IMR-90 (cell line): ENCODE results near the gene ULBP1.

Experiments
- BHLHE40 ChIP-seq: fragments of 150-350 bp; IDR thresholded peaks from 2 replicates; pipeline ENCODE4 v1.6.1; 2016; ENCODE audit warnings: mild to moderate bottlenecking, low read depth, low read length
- CEBPB ChIP-seq: IDR thresholded peaks from 2 replicates; pipeline ENCODE4 v1.6.1; 2012; ENCODE audit warnings: low read depth, low read length, improper control_type of control experiment
- CHD1 ChIP-seq: IDR thresholded peaks from 2 replicates; pipeline ENCODE4 v1.6.1; 2012; ENCODE audit warnings: low read depth, low read length, improper control_type of control experiment
- CTCF ChIP-seq: conservative IDR thresholded peaks from 2 replicates; pipeline ENCODE4 v1.5.1; 2012; ENCODE audit warnings: mild to moderate bottlenecking, low read depth, low read length, improper control_type of control experiment
- MXI1 ChIP-seq: IDR thresholded peaks from 2 replicates; pipeline ENCODE4 v1.6.1; 2012; ENCODE audit warnings: low read depth, mild to moderate bottlenecking, low read length, moderate library complexity, borderline replicate concordance
- POLR2A ChIP-seq: IDR thresholded peaks from 2 replicates; pipeline ENCODE4 v1.6.1; 2012; ENCODE audit warnings: mild to moderate bottlenecking, low read depth, low read length
- RAD21 ChIP-seq: IDR thresholded peaks from 2 replicates; pipeline ENCODE4 v1.6.1; 2012; ENCODE audit warnings: low read length, improper control_type of control experiment
- RFX5 ChIP-seq: IDR thresholded peaks from 2 replicates; pipeline ENCODE4 v1.8.0; 2012; ENCODE audit warnings: low read depth, mild to moderate bottlenecking, low read length, moderate library complexity
- SMC3 ChIP-seq: fragments of 150-350 bp; IDR thresholded peaks from 2 replicates; pipeline ENCODE4 v1.6.1; 2016; ENCODE audit warnings: low read depth, mild to moderate bottlenecking, antibody characterized with exemption, low read length, moderate library complexity

DNA sequence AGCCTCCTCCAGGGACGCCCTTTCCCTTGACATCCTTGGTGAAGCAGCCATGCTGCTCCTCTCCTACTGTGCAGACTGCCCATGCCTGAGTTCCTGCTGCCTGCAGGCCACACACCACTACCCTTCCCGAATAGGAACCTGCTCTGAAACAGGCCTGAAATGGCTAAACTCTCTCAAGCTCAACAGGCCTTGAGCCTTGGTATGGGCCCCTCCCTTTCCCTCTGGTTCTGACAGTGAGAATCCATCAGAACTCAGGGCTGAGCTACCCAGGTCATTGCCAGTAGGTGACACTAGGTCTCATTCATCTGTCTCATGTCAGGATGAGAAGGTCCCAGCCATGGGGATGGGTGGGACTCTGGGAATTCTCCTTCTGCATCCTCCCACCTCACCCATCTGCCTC lies 35.9 kb downstream of the ULBP1 start:
- TF ChIP-seq BHLHE40 (no peak), POLR2A (no peak), SMC3 (no peak), RAD21 (no peak), CEBPB (no peak), CTCF (no peak), MXI1 (no peak), RFX5 (no peak), CHD1 (no peak)
